ENCODE results near the gene TMEM98. TPM values are rescaled to one million over a fixed set of nuclear protein-coding genes. Genes with fewer than 3 reads are reported as not detected.
"Not testable (repeated sequence)": the region's sequence is repeated elsewhere in the genome, so short reads cannot be mapped to it uniquely, and the experiment has no call there.

TMEM98 gene
- total RNA-seq, 1 donor from 2014 or later = 12.2 TPM

DNA sequence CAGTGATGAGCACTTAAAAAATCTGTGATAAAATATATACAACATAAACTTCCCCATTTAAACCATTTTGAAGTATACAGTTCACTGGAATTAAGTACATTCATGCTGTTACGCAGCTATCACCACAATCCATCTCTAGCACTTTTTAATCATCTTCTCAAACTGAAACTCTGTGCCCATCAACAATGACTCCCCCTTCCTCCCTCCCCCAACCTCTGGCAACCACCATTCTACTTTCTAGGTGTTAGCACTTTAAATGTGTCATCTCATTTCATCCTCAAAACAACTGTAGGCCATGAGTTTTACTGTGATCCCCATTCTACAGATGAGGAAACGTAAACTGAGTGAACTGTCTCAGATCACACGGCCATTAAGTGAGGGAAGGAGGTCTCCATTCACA is 13.8 kb upstream of the TMEM98 start:
- intact Hi-C loops (cut with micrococcal nuclease) = no loop called here

DNA sequence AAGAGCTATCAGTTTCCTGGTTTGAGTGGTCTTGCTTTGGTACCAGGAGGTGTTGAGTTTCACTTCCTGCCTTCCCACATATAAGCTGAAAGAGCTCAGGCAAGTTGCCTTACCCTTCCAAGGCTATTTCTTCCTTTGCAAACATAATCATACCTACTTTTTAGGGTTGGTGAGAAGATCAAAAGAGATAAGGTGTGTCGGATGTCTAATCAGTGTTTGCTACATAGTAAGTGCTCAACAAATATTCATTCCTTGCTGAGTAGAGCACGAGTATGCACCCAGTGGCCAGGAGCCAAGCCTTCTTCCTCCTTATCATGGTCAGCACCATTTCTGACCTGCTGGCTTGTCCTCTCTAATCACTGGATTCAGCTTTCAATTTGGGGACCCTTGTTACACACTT is 12.7 kb upstream of the TMEM98 start:
- intact Hi-C loops (cut with micrococcal nuclease) = no loop called here

DNA sequence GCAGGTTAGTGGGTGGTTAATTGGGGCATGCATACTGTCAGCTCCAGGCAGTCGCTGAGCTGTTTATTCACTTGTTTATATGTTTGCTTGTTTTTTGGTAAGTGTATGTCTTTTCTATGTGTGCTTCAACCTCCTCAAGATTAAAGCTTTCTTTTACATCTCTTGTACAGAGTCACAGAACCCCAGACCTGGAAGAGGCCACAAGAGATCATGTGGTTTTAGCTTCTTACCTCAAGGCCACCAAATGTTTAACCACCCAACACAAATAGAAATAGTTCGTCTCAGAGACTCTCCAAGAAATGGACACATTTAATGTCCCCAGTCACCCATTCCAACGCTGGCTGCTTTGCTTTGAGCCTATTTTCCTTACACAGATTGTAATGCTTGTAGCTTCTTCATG is 11.8 kb upstream of the TMEM98 start:
- intact Hi-C loops (cut with micrococcal nuclease) = no loop called here

DNA sequence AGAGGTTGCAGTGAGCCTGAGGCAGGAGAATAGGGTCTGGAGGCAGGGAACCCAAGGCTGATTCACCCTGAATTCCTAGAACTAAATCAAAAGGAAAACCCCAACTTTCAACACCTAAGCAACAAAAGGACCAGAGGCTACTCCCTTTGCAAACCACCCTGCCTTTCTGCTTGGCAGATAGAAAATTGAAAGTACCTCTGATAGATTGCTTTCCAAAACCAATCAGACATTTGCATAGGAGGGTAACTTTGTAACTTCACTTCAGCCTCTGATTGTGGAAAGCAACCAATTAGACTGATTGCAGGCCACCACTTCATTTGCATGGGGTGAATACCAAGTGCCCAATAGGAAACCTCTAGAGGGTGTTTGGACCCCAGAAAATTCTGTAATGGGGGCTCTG is 10.9 kb upstream of the TMEM98 start:
- intact Hi-C loops (cut with micrococcal nuclease) = no loop called here

DNA sequence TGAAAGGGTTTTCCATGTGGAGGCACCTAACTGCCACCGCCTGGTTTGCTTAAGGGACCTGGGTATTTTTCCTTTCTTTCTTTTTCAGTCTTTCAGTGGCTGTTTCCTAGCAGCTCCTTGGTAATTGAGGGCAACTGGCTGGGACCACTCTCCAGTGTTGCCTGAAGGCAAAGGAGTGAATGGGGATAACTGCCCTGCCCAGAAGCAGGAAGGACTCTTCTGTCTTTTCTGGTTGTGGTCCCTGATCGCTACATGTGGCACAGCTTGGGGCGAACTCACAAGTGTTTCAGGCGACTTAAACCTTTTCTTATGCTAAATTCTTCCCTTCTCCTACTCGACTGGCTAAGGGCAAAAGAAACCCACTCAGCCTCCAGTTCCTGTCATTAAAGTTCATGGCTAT is 10.1 kb upstream of the TMEM98 start:
- intact Hi-C loops (cut with micrococcal nuclease) = no loop called here

DNA sequence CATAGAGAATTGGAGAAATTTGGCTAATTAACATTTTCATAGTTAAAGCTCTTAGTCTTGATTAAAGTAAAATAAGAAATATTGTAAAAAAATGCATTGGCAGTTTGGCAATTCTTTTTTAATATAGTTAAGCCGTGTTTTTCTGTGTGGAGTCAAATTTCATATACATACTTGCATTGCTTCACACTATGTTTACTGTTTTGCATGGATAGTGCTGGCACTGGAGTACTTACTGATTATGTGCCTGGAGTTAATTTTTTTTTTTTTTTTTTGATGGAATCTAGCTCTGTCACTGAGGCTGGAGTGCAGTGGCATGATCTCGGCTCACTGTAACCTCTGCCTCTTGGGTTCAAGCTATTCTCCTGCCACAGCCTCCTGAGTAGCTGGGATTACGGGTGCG is 8.1 kb upstream of the TMEM98 start:
- intact Hi-C loops (cut with micrococcal nuclease) = not testable (repeated sequence)

DNA sequence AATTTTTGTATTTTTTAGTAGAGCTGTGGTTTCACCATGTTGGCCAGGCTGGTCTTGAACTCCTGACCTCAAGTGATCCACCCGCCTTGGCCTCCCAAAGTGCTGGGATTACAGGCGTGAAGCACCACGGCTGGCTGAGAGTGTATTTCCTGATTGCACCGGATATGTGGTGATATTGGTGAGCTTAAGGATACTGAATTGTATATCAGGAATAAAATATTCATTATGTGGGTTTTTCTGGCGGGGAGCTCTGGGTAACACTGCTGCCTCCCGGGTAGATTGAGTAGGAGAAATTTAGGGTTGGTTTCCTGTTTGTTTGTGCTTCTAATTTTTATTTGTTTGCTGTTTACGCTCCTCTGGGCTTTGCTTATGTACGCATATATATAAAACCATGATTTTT is 7.7 kb upstream of the TMEM98 start:
- intact Hi-C loops (cut with micrococcal nuclease) = no loop called here

DNA sequence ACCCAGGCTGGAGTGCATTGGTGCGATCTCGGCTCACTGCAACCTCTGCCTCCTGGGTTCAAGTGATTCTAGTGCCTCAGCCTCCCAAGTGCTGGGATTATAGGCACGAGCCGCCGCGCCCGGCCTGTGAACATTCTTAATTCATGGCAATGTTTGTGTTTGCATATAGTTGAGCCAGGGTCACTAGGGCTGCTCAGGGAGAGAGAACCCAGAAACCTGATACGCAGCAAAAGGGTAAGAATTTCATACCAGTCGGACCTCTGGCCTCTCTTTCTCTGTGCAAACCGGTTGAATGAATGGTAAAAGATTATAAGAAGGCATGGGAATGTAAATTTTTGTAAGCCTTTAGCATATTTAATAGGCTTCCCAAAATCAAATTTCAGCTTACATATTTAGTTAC is 6.9 kb upstream of the TMEM98 start:
- intact Hi-C loops (cut with micrococcal nuclease) = no loop called here

DNA sequence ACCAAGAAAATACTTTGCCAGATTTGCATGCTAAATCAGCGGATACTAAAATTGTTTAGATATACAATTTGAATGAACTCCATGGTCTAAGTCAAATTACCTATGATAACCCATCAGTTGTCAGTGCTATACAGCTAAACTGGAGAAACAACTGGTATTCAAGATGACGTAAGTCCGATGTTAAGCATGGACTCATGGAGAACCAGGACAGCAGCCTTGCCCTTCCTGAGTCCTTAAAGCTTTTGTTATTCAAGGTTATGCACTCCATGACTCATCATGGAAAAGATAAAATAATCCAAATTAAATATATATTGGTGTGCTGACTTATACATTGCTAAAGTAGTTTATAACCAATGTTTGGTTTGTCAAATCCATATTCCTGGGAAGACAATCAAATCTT is 4.0 kb upstream of the TMEM98 start:
- intact Hi-C loops (cut with micrococcal nuclease) = not testable (repeated sequence)

DNA sequence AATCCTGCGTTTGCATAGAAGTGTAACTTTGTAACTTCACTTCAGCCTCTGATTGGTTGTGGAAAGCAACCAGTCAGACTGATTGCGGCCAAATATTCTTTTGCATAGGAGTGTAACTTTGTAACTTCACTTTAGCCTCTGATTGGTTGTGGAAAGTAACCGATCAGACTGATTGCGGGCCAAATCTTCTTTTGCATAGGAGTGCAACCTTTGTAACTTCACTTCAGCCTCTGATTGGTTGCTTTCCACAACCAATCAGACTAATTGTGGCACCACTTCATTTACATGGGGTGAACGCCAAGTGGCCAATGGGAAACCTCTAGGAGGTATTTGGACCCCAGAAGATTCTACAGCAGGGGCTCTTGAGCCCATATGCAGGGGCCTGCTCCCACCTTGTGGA is 1.8 kb upstream of the TMEM98 start:
- intact Hi-C loops (cut with micrococcal nuclease) = no loop called here

DNA sequence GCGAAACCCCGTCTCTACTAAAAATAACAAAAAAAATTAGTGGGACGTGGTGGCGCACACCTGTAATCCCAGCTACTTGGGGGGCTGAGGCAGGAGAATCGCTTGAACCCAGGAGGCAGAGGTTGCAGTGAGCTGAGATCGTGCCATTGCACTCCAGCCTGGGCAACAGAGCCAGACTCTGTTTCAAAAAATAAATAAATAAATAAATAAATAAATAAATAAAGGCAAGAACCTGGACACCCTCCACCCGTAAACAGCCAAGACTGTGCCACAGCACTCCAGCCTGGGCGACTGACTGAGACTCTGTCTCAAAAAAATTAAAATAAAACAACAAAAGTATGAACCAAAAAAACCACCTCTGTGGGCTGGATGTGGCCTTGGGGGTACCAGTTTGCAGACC is 1.2 kb upstream of the TMEM98 start:
- intact Hi-C loops (cut with micrococcal nuclease) = not testable (repeated sequence)

DNA sequence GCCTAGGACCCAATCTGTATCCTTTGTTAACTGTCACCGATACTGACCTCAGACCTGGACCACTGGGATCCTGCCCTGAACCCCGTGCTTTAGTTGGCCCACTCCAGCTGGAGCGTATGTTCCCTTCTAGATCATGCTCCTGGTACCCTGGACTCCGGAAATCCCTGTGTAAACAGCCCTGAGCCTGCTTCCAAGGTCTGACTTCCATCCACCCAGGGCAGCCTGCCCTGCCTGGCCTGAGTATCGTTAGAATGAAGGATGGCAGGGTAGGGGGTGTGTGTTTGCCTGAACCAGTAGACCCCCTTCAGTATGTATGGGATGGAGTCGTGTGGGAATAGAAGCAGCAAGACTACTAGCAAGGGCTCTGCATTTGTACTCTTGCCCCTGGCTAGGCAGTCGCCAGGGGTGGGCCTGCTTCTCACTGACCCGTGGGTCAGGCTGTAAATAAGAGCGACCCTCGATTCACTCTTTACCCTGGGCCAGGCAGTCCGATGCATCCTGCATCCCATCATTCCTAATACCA is 691 bp upstream of the TMEM98 start:
- intact Hi-C loops (cut with micrococcal nuclease) = no loop called here

DNA sequence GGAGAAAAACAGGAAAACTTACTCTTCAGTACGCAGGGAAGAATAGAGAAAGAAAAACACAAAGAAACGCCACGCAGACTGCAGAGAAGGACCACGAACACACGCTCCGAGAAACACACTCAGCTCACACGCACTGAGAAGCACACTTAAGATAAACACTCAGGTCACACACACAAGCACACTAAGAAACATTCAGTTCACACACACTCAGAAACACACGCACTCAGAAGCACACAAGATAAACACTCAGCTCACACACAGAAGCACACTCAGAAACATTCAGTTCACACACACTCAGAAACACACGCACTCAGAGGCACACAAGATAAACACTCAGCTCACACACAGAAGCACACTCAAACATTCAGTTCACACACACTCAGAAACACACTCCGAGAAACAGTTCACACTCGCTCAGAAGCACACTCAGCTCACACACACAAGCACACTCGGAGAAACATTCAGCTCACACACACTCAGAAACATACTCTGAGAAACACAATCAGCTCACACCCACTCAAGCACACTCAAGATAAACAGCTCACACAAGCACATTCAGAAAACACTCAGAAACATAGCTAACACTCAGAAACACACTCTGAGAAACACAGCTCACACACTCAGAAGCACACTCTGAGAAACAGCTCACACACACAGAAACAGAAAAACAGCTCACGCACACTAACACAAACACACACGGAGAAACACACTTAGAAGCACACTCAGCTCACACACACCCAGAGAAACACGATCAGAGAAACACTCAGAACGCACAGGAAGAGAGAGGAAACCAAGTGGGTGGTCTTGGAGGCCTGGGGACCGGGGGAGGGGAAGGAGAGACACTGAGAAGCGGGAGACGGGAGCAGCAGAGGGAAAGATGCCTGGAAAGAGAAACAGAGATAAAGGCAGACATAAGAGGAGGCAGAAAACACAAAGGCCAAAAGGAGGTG is 908 bp downstream of the TMEM98 start:
- intact Hi-C loops (cut with micrococcal nuclease) = no loop called here

DNA sequence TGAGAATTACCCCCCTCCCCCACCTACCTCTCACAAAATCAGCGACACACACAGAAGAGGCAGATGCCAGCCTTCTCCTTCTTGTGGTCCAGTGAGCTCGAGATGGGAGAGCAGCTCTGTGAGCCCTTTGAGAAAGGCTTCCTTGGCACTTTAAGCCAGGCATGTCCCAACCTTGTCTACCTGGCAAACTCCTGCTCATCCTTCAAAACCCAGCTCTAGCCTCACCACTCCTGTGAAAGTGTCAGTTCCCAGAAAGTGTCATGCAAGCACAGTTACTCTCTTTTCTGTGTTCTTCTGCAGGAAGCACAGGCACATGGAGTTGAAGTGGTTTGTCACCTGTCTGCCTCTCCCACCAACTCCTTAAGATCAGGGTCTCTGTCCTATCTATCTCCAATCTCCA is 1.6 kb downstream of the TMEM98 start:
- intact Hi-C loops (cut with micrococcal nuclease) = no loop called here

DNA sequence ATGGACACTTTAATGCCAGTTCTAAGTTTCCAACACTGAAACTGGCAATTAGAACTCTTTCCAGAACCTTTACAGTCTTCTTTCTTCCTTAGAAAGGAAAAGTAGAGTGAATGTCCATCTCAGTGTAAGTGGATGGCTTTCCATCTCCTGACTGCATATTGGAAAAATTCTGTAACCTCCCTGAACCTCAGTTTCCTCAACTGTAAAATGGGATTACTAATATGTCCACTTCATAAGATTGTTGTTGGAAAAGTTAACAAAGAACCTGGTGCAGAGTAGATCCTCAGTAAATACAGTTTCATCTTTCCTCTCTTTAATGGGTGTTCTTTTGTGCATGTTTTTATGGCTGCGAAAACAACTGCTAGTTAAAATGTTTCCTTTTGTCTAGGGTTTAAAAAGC is 2.6 kb downstream of the TMEM98 start:
- intact Hi-C loops (cut with micrococcal nuclease) = no loop called here

DNA sequence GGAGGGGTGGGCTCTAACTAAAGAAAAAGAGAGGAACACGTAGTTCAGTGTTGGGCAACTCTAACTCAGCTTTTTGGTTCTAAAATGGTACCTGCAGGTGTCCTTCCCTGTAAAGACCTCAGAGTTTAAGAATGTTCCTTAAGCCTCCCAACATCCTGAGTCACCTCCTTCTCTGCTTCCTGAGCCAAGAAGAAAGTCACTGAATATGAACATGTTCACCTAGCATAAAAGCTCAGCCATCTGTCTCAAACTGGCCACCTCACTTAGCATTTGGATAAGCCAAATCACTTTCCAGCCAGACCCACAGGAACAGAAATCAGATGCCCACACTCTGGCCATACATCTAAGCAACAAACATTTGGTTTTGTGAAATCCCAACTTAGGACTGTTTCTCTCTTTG is 3.7 kb downstream of the TMEM98 start:
- intact Hi-C loops (cut with micrococcal nuclease) = no loop called here

DNA sequence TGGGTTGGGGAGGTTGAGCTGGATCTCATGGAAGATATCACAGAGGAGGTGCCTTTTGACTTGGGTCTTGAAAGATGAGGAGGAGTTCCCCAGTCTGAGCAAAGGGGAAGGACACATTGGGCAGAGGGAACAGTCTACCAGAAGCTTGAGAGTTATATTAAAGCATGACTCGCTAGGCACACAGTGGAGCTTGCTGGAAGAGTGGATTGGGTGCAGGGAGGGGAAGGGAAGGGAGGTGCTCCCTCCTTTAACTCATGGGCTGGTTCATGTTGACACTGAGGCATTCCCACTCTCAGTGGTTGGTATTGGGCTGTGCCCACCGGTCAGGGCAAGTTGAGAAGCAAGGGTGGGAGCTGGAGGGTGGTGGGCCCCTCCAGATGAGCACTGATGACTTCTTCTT is 5.9 kb downstream of the TMEM98 start:
- intact Hi-C loops (cut with micrococcal nuclease) = no loop called here

DNA sequence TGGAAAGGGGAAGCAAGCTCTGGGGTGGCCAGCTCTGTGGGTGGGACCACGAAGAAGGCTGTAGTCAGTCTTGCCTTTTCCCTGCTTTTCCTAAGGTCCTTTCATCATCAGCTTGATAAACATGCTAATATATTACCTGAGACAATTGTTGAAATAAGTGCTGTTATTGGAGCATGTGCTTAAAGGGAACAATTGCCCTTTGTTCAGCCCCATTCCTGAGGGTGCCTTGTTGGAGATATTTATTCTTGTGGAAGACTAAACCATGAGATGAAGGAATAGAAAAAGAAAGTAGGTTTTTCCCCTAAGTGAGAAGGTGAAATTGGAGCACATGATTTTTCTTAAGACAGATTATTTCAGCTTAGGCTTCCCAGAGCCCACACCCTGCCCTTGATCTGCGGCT is 7.8 kb downstream of the TMEM98 start:
- intact Hi-C loops (cut with micrococcal nuclease) = loop anchor here (5.0 kb wide), 1 partner anchor 62 kb away; no protein-coding TSS in a partner anchor

DNA sequence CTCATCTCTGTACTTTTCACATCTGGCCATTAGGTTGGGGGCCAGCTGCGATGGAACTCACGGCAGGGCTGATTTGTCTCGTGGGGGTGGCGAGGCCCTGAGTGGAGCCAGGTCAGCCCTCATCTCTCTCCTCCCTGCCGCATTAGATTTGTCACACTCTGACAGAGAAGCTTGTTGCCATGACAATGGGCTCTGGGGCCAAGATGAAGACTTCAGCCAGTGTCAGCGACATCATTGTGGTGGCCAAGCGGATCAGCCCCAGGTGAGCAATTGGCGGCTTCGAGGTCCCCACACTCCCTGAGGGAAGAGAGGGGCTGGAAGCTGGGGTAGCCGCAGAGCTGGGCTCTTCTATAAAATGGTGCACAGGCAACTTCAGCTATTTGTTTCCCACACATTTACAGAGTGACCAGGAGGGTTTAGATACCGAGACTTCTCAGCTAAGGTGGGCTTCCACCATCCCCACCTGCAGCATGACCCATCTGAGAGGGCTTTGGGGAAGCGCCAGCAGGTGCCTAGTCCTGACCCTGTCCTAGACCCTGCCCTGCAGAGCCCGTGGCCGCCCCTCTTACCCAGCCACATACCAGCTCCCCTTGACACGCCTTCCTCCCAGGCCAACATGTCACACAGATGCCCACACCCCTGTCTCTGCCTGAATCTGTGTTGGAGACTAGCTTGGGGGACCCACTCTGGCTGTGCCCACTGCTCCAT is 8.4 kb downstream of the TMEM98 start:
- intact Hi-C loops (cut with micrococcal nuclease) = loop anchor here (5.0 kb wide), 1 partner anchor 61 kb away; no protein-coding TSS in a partner anchor

DNA sequence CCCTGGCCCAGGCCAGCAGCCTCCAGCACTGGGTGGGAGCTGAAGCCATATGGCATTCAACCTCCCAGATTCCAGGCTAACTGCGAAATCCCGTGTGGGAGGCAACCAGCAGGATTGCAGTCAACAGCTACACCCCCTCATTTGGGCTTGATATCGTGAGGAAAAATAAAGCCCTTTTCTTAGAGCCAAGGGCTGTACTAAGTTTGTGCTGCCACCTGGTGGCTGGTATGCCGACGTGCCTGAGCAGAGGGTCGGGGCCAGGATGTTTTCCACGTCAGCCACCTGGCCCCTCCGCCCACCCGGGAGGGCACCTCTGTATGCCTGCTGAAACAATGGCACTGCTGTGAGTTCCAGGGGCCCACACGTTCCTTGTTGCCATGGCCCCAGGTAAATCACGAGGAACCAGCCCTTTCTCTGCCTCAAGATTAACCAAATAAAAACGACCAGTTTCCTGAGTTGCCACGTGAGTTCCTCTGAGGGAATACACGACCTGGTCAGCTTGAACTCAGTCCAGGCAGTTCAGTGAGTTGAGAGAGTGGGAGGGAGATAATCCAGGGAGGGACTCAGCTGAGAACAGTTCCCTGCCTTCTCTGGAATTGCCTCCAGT is 9.0 kb downstream of the TMEM98 start:
- intact Hi-C loops (cut with micrococcal nuclease) = loop anchor here (1.0 to 5.0 kb wide), 2 partner anchors 60 to 154 kb away; no protein-coding TSS in a partner anchor

DNA sequence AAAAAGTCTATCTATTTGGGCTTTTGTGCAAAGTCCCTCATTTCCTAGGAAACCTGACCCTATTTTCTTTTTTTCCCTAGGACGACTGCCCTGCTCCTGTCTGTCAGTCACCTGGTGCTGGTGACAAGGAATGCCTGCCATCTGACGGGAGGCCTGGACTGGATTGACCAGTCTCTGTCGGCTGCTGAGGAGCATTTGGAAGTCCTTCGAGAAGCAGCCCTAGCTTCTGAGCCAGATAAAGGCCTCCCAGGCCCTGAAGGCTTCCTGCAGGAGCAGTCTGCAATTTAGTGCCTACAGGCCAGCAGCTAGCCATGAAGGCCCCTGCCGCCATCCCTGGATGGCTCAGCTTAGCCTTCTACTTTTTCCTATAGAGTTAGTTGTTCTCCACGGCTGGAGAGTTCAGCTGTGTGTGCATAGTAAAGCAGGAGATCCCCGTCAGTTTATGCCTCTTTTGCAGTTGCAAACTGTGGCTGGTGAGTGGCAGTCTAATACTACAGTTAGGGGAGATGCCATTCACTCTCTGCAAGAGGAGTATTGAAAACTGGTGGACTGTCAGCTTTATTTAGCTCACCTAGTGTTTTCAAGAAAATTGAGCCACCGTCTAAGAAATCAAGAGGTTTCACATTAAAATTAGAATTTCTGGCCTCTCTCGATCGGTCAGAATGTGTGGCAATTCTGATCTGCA is 12.9 kb downstream of the TMEM98 start:
- intact Hi-C loops (cut with micrococcal nuclease) = no loop called here

Data from T-helper 2 cell treated with Interferon-gamma antibody and Interleukin-4, amounts not matched to agents 100 ng/mL and 5 ng/mL, for 36 hours (primary cell).